ENCODE measurements around the gene CLEC7A.

Gene CLEC7A

DNA sequence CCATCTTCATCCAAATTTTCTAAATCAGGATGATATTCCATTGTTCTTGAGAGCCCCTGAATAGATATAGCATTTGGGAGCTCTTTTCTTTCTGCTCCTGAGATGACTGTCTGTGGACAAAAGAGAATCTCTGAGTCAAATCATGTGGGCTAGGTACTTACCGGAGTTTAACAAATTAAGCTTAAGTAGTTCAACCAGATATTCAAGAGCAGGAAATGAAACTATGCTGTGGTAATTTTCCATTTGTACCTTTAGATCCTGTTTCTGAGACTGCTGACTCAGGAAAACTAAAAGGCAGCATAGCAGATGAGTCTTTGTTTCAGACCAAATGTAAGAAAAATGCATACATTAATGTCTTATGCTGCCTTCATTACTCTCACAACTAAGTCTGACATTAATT, at the start of gene CLEC7A:
CLEC7A (minus strand) TSS at position 158 of the 400 bp plus-strand sequence; CDS start at position 41, 117 bp downstream.
- DNase-seq, result peak in 1 of 2 donors; percentile 36

DNA sequence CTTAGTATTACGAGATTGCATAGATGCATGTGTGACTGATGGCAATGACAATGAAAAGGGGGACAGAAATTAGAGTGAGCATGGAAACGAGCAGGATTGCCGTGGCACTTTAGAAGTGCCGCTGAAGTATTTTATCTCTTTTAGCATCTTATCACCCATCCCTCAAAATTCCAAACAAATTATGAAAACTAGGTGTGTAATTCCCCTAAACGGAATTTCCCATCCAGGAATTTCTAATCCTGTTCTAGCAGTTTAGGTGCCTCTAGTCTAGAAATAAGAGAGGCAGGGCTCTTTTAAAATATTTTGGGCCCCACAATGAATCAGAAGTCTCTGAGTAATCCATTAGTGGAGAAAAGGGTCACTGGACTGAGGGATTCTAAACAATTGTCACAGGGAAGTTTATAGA, 49.8 kb upstream of the CLEC7A start:
- no peak for DNase-seq

DNA sequence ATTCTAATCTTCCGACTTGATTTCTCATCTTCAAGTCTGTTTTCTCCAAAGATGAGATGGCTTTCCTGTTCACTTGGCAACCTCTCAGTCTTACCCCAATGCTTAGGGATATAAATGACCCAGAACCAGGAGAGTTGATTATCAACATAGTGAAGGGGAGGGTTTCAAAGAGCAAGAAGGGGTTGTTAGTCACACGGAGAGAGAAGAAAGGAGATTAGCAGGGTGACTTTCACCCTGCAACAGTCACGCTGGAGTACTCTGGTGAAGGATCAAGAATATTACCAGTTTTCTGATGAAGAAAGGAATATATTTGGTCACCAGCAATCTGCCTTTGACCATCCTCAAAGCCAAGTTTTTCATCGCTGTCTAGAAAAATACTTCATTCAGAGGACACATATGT, 48.8 kb upstream of the CLEC7A start, which contains the start of gene TMEM52B:
TMEM52B (plus strand) TSS at position 212 of the 400 bp plus-strand sequence. CDS start 543 bp downstream, outside the sequence.
- DNase-seq, result no peak

DNA sequence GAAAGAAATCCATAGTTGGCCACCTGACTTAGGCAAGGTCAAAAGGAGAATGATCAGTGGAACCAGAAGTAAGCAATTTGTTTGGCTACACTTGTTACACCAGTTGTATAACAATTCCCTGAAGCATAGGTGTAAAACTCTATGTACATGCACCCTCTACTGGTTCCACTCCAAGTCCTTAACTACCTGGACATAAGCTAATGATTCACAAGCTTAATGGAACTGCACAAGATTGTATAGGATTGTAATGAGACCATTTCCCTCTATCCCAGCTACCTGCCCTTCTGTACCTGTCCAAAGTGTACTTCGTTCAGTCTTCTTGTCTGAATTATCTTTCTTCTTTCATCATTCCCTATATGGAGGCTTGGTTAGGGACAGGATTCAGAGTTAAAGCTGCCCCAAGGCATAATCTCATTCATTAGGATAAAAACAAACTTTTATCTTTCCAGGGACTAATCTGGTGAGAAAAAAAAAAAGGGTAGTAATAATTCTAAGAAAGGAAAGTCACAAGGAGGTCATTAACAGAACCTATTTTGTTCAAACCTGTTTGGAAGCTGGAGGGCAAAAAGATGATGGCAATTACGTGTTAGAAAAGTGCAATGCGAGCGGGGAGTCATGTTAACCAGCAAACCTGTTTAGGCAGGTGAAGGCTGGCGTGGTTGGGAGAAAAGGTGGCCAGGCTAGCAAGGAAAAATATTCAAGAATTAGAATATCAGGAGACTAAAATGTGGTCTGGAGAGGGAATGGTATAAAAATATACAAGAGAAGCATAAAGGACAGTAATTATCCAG, 46.0 kb upstream of the CLEC7A start:
- DNase-seq, result no peak

DNA sequence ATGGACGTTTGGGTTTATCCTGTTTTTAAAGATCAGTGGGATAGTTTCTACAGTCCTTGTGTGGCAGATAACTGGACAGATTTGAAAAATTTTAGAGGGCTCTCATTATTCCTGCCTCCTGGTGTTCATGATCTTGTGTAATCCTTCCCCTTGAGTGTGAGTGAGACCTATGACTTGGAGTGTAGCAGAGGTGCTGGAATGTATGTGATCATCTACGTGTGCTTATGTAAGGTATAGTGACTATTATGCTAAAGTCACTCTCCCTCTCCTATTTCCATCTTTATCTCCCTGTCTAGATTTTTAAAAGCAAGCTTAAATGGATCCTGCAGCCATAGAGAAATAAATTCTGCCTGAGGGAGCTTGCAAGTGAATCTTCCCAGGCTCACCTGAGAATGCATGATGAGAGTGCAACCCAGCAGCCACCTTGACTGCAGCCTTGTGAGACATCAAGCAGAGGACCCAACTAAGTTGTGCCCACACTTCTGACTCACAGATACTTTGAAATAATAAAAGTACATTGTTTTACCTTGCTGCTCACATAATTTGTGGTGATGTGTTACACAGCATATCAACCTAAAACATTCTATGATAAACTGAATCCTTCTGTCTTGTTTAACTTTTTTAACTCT, 45.1 kb upstream of the CLEC7A start:
- no peak for DNase-seq

DNA sequence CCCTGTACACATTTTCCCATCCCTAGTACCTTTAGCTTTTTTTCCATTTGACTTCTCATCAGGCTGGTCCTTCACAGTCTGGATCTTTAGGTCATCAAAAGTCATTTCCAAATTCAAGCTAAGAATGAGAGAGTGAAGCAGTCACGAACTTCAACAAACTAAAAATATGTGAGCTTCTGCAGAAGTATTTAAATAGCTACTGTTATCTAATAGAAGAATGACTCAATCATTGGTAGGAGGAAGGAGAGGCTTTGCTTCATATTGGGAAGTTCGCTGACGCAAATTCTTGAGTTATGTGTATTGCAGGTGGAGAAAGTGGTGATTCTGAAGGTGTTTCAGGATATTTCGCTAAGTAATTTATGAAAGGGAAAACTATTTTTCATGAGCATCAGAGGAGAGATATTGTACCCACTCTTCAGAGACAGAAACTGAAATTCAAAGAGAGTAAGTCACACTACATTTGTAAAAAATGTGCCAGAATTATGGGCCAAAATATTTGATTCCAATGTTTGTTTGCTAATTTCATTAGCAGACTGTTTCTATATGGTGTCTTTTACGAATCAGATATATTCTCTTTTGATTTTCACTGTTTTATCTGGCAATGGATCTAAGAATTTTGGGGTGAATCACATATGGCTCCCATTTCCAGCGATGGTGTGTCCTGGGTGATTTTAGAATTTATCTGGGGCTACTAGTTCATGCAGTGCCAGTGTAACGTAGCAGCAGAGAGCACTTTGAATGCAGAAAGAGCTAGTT, 42.2 kb upstream of the CLEC7A start, which contains the start of gene OLR1:
OLR1 (minus strand) TSS at position 160 of the 756 bp plus-strand sequence; CDS start at position 105, 55 bp downstream.
- DNase-seq, result peak in 1 of 2 donors; percentile 39

DNA sequence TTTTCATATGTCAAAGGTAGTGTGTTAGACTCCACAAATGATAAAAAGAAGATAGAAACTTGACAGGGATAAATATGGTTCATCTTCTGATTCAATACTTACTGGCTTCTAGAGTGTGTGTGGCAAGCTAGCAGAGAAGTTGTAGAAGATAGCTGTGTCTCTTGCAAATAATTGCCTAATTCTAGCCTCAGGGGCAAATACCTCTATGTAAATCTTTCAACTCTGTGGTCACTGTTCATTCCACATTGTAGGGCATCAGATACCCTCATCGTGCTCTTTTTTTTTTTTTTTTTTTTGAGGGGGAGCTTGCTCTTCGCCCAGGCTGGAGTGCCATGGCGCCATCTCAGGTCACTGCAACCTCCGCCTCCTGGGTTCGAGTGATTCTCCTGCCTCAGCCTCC, 40.2 kb upstream of the CLEC7A start:
- DNase-seq, result no peak

DNA sequence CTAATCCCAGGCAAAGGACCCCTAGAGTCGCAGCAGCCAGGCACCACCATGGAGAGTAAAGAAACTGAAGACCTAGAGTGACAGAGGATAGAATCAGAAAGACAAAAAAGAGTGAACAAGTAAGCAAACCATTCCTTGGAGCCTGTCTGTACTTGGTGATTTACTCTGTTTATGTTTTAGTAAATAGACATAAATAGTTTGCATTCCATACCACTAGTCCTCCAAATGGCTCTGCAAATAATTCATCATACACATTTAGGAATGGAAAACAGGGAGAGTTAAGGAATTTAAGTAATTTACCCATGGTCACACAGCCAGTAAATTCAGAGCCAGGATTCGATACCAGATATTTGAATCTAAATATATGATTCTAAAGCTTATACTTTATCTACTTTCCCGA, 39.1 kb upstream of the CLEC7A start:
- DNase-seq, result no peak

DNA sequence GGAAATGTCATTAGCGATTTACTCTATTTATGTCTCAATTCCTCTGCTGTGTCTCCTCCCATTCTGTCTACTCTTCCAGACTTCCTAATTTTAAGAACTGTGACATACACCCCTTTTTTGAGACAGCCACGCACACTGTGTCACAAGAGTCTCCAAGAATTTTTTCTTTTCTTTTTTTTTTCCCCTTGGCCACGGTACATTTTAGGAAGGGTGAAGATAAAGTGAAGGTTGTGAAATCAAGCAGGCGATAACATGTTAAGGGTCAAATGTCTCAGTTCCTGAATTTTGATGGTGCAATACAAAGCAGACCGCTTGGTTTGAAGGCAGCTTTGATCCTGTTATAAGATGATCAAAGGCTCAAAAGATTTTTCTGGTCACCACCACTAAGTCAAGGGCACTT, 37.6 kb upstream of the CLEC7A start:
- peak; percentile 21 to 53 for DNase-seq

DNA sequence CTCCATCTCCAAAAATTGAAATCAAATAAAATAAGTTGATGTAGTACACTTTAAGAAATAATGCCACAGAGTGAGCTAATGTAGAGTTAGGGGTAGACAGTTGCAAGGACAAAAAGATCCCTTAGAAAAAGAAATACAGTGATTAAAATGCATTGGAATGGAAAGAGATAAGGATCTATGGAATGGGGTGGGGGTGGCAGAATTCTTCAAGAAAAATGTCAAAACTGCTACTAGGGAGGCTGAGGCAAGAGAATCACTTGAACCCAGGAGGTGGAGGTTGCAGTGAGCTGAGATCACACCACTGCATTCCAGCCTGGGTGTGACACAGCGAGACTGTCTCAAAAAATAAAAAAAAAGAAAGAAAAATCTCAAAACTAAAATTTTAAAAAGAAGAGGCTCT, 35.4 kb upstream of the CLEC7A start:
- DNase-seq, result no peak

DNA sequence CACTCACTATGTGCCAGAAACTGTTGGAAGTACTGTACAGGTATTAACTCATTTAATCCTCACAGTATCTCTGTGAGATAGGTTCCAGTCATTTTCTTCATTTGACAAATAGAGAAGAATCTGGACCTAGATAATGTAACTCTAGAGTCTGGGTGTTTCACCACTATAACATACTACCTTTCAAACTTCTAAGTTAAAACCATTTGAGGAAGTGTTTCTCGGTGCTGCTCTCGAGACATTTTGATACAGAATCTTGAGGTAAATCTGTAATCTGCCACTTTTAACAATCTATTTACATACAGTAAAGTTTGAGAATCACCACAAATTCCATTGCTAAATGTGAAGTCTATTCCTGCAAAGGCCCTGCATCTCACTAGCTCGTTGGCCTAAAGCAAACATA, 33.1 kb upstream of the CLEC7A start:
- no peak for DNase-seq

DNA sequence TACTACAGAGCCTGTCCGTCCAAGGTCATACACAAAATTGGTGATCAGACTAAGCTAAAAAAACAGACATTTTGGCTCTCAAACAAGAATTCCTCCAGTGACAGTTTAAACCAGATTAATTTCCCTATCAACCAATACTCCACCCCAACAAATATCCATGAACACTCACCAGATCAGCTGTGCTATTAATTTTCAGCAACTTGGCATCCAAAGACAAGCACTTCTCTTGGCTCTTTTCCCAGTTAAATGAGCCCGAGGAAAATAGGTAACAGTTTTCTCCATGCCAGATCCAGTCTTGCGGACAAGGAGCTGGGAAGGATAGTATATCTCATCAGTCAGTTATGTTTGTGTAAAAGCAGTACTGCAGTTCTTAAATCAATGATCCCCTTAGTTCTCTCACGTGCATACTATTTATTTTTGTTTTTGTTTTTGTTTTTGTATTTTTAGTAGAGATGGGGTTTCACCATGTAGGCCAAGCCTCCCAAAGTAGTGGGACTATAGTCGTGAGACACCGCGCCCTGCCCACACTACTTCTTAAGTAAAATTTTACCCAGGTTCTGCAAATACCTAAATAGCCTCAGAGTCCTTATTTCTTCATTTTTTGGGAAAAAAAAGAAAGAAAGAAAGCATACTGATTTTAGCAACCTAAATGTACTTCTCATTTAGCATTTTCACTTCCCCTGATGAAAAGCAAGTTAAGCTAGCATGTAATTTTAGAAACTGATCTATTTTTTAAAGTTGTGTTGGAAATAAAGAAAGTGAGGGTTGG, 30.8 kb upstream of the CLEC7A start:
- no peak for DNase-seq

DNA sequence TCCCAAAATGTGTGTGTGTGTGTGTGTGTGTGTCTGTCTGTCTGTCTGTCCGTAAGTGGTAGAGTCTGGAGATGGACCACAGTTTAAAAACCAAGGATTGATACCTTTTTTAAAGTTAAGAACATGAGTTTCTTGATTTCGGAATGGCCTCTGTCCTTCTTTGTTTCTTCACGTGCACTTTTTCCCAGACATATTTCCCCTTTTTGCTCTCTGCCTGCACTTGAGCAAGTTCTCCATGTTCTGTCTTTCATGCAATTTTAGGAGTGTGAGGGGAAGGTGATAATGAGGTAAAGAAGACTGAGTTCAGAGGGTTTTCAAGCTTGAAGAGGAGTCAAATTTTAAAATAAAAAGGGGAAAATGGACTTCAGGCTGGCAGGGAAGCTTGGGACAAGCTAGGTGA, 29.3 kb upstream of the CLEC7A start:
- DNase-seq, result no peak

DNA sequence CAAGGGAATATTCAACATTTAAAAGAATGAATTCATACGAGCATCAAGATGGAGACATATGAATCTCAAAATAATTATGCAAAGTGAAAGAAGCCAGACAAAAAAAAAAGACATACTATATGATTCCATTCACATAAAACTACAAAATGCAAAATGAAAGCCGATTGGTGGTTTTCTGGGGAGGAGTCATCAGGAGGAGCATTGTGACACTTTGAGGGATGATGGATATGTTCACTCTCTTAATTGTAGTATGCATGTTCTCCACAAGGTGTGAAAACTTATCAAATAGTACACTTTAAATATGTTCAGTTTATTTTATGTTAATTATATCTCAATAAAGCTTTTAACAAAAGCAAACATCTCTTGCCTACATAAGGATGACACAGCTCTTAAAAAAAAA, 28.4 kb upstream of the CLEC7A start:
- no peak for DNase-seq

DNA sequence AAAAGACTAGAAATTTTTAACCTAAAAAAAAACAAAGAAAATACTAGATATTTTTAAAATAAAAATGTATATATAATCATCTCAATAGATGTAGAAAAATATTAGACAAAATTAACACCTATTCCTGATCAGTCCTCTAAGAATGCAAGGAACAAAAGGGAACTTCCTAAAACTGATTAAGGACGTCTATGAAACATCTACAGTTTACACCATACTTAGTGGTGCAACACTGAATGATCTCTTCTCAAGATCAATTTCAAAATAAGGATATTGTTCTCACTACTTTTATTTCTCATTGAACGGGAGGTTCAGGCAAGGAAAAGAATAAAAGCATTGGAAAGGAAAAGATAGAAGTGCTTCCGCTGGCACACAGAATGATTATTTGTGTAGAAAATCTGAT, 26.0 kb upstream of the CLEC7A start:
- no peak for DNase-seq

DNA sequence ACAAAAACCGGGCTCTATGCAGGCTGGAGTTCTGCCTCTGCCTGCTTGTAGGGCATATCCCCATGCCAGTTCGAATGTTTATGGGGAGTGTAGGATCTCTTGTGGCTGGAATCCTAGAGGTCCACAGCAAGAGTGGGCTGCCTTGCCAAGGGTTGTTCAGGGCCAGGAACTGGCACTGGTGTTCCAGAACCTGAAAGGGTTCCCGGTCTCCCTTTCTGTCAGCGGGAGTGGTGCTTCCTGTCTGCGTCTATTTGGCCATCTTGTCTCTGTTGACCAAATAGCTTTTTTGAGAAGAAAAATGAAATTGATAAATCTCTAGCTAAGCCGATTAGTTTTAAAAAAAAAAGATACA, 24.1 kb upstream of the CLEC7A start:
- DNase-seq, result no peak

DNA sequence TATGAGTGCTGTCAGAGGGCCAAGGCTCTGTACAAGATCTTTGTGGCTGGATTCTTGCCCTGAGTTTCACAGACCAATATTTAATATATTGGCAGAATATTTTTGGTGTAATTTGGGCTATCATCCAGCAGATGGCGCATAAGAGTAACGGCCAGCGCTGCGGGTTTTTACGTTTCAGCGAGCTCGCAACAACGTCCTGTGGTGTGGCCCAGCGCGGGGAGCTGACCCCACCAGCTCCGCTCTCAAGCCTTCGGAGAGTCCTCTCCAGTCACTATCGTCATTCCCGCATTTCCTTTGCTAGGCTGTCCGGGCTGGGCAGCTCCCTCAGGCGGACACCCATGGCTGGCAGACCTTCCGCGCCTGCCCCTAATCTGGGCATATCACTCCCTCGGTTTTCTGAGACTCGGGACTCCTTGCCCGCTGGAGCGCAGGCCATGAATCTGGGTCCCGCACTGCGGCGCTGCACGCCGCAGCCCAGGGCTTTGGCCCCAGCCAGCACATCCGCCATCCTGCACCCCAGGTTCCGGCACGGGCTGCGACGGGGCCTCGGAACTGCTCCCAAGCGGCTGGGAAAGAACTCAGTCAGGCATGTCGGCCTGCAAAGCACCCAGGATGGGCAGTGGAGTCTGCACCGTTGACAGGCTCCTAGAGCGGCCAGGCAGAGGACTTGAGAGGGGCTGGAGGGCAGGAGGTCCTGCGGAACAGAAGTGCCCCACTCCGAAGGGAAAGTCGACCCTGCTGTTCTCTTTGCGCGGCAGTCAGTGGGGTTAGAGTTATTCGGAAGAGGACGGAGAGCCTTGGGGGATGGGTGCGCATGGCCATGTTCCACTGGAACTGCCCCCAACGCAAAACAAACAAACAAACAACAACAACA, 23.5 kb upstream of the CLEC7A start:
- DNase-seq, result peak; percentile 69 to 76

DNA sequence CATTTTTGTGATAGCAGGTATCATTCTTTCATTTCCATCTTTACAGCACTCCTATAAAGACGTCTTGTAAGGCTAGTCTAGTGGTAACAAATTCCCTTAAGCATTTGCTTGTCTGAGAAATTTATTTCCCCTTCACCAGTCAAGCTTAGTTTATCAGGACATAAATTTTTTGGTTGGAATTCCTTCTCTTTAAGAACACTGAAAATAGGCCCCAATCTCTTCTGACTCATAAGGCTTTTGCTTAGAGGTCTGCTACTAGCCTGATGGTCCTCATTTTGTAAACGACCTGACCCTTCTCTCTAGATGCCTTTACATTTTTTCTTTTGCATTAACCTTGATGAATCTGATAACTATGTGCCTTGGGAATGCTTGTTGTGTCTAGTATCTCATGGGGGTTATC, 21.6 kb upstream of the CLEC7A start:
- DNase-seq, result no peak

DNA sequence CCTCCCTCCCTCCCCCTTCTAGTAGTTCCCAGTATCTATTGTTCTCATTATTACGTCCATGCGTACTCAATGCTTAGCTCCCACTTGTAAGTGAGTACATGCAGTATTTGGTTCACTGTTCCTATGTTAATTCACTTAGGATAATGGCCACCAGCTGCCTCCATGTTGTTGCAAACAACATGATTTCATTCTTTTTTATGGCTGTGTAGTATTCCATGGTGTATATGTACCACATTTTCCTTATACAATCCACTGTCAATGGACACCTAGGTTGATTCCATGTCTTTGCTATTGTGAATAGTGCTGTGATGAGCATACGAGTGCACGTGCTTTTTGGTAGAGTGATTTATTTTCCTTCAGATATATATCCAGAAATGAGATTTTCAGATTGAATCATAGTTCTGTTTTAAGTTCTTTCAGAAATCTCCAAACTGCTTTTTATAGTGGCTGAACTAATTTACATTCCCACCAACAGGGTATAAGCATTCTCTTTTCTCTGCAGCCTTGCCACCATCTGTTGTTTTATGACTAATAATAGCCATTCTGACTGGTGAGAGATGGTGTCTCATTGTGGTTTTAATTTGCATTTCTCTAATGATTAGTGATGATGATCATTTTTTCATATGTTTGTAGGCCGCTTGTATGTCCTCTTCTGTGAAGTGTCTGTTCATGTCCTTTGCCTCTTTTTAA, 17.9 kb upstream of the CLEC7A start:
- DNase-seq, result no peak

DNA sequence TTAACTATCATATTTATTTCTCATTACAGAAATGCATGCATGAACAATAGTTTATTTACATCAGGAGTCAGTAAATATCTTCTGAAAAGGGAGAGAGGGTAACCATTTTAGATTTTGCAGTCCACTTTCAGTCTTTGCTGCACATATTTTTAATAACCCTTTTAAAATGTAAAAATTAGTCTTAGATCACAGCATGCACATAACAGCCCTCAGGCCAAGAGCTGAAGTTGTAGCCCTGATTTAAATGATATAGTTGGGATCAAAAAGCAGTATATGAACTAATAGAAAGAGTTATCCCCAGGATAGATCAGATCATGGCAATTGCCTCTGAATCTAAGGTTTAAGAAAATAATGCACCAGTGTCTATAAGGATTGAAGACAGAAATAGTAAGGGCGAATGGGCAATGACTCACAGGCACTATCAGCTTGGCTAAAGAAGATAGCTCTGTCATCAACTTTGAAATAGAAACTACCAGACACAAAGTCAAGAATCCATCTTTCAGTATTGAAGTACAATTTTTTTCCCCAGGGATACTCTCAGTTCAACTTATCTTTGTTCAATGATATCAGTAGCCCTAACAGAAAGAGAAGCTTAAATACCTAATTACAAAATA, 13.1 kb upstream of the CLEC7A start:
- no peak for DNase-seq

DNA sequence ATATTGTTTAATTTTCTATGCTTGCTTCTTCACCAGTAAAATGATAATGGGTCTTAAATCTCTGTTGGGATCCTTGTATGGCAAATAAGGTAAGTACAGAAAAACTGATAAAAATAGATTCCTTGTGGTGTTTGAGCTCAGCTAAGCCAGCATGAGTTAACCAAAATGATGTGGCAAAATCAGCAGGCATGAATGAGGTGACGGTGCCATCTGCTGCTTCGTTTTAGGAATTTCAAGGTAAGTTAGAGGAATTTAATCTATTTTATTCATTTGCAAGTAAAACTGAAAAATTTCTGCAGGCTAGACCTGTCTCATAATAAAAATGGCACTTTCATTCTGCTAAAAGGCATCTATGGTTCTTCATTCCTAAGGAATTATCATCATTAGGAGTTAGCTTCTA, 10.0 kb upstream of the CLEC7A start:
- peak; percentile 58 to 65 for DNase-seq
